ENCODE data around the gene MTPN.

The MTPN gene

GRCh38 chr7:135920478-135920877 lies 56.7 kb downstream of the MTPN start:
- no peak for DNase-seq

- no peak for DNase-seq
Observed at GRCh38 chr7:135919071-135919841, 57.9 kb downstream of the MTPN start.

GRCh38 chr7:135918134-135918533 lies 59.0 kb downstream of the MTPN start:
- no peak for DNase-seq

GRCh38 chr7:135917721-135918120 lies 59.4 kb downstream of the MTPN start:
- DNase-seq: no peak

GRCh38 chr7:135914346-135914745 lies 62.8 kb downstream of the MTPN start:
- peak; percentile 73 for DNase-seq

GRCh38 chr7:135913404-135913803 lies 63.8 kb downstream of the MTPN start:
- no peak for DNase-seq

GRCh38 chr7:135911099-135911498 lies 66.1 kb downstream of the MTPN start:
- DNase-seq: no peak

- DNase-seq: no peak
Observed at GRCh38 chr7:135910393-135911036, 66.6 kb downstream of the MTPN start.

GRCh38 chr7:135905858-135906257 lies 71.3 kb downstream of the MTPN start:
- no peak for DNase-seq

GRCh38 chr7:135905355-135905754 lies 71.8 kb downstream of the MTPN start:
- DNase-seq: no peak

GRCh38 chr7:135904282-135904681 lies 72.9 kb downstream of the MTPN start:
- no peak for DNase-seq

GRCh38 chr7:135901585-135902540 lies 75.3 kb downstream of the MTPN start:
- DNase-seq: no peak

GRCh38 chr7:135900065-135900546 lies 77.1 kb downstream of the MTPN start:
- DNase-seq: no peak

GRCh38 chr7:135899458-135900064 lies 77.6 kb downstream of the MTPN start:
- DNase-seq: no peak

- DNase-seq: peak; percentile 10
Observed at GRCh38 chr7:135898226-135898625, 78.9 kb downstream of the MTPN start.

GRCh38 chr7:135894816-135895215 lies 82.3 kb downstream of the MTPN start:
- no peak for DNase-seq

GRCh38 chr7:135889823-135890222 lies 87.3 kb downstream of the MTPN start:
- no peak for DNase-seq

- DNase-seq: no peak
Observed at GRCh38 chr7:135888740-135889139, 88.4 kb downstream of the MTPN start.

- DNase-seq: no peak
Observed at GRCh38 chr7:135886345-135887132, 90.6 kb downstream of the MTPN start.

GRCh38 chr7:135884495-135885232 lies 92.5 kb downstream of the MTPN start:
- no peak for DNase-seq

- DNase-seq: no peak
Observed at GRCh38 chr7:135879233-135879632, 97.9 kb downstream of the MTPN start.
